Measurements from ENCODE around the gene TMSB10.

DNA sequence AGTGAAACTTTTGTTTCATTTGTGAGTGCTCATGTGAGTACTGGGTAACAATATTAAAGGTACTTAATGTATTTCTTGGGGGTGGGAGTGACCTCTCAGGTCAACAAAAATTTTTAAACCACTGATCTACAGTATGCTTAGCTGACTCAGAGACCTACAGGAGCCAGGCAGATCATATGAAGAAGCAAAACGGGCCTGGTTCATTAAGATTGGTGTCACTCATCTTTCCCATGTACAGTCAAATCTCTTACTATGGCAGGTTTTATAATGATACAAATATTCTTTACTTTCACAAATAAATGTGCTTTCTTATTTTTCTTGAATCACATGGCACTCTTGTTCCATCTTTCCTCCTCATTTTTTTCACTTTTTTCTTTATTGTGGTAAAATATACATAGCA is 7.7 kb upstream of the TMSB10 start:
- TF ChIP-seq, protein P1, sequence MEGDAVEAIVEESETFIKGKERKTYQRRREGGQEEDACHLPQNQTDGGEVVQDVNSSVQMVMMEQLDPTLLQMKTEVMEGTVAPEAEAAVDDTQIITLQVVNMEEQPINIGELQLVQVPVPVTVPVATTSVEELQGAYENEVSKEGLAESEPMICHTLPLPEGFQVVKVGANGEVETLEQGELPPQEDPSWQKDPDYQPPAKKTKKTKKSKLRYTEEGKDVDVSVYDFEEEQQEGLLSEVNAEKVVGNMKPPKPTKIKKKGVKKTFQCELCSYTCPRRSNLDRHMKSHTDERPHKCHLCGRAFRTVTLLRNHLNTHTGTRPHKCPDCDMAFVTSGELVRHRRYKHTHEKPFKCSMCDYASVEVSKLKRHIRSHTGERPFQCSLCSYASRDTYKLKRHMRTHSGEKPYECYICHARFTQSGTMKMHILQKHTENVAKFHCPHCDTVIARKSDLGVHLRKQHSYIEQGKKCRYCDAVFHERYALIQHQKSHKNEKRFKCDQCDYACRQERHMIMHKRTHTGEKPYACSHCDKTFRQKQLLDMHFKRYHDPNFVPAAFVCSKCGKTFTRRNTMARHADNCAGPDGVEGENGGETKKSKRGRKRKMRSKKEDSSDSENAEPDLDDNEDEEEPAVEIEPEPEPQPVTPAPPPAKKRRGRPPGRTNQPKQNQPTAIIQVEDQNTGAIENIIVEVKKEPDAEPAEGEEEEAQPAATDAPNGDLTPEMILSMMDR (conservative IDR thresholded peaks at IDR 0.05): no peak
- TF ChIP-seq ZFX (IDR thresholded peaks at IDR 0.05): no peak
